Epithelial cell of proximal tubule (primary cell): ENCODE data around the gene ZCWPW2. TPM values are rescaled to one million over a fixed set of nuclear protein-coding genes. Genes with fewer than 3 reads are reported as not detected.

Source experiments
- DNase-seq: peaks from one replicate; pipeline ENCODE4 v3.0.0-alpha.2; 2011; ENCODE audit warnings: low read depth
- H3K4me3 ChIP-seq: 2 replicates; pipeline ENCODE4 v1.5.1; 2011; ENCODE audit warnings: low read depth, mild to moderate bottlenecking, low read length
- CTCF ChIP-seq: conservative IDR thresholded peaks from 2 replicates; pipeline ENCODE4 v1.5.1; 2012; ENCODE audit warnings: low read depth, mild to moderate bottlenecking, low read length
- total RNA-seq: library from RNA; depleted of rRNA; stranded (reverse); fragments of >200 nt; gene quantifications from 2 replicates; pipeline ENCODE4 v1.2.3, GENCODE V29; 2015

The ZCWPW2 gene
- total RNA-seq, 1 donor from 2014 or later = not detected

- TF ChIP-seq CTCF = no peak
- H3K4me3 ChIP-seq = no peak overlapping the region
- DNase-seq = no peak
Observed at GRCh38 chr3:28334552-28334951, 14.0 kb upstream of the ZCWPW2 start.

- TF ChIP-seq CTCF = no peak
Observed at GRCh38 chr3:28335246-28335645, 13.3 kb upstream of the ZCWPW2 start.

GRCh38 chr3:28337230-28337629, 11.3 kb upstream of the ZCWPW2 start:
- DNase-seq = no peak
- no peak for TF ChIP-seq CTCF
- H3K4me3 ChIP-seq = no peak overlapping the region

More at GRCh38 chr3:28335246-28335645, 13.3 kb upstream of the ZCWPW2 start:
- H3K4me3 ChIP-seq = no peak overlapping the region
- no peak for DNase-seq

GRCh38 chr3:28343144-28343543, 5.4 kb upstream of the ZCWPW2 start:
- DNase-seq = no peak
- H3K4me3 ChIP-seq = no peak overlapping the region
- TF ChIP-seq CTCF = no peak

GRCh38 chr3:28345690-28346089, 2.8 kb upstream of the ZCWPW2 start:
- H3K4me3 ChIP-seq = no peak overlapping the region
- DNase-seq = no peak
- no peak for TF ChIP-seq CTCF

- DNase-seq = no peak
- peak overlapping the region; percentile 82 for H3K4me3 ChIP-seq
- TF ChIP-seq CTCF = no peak
Observed at GRCh38 chr3:28347374-28348264, 902 bp upstream of the ZCWPW2 start.

- DNase-seq = no peak
- TF ChIP-seq CTCF = no peak
- H3K4me3 ChIP-seq = peak overlapping the region; percentile 82
Observed at GRCh38 chr3:28348265-28348628, 274 bp upstream of the ZCWPW2 start.
